Keratinocyte (primary cell): Measurements from ENCODE around the gene ZDHHC3.

Source experiments
- CTCF ChIP-seq, 3 experiments: IDR thresholded peaks in 1 of 3; conservative IDR thresholded peaks in 1 of 3; optimal IDR thresholded peaks in 1 of 3; 2 replicates in 2 of 3; 3 replicates in 1 of 3; pipeline versions ENCODE3 to v1.5.1; 2011; ENCODE audit warnings: low read length in 3 of 3, mild to moderate bottlenecking in 3 of 3, moderate library complexity in 2 of 3, control low read depth in 1 of 3, inconsistent platforms in 1 of 3; ENCODE audit not compliant: insufficient read depth in 2 of 3; ENCODE audit errors: extremely low read depth in 1 of 3
- EZH2 ChIP-seq: IDR thresholded peaks from one replicate; pipeline ENCODE4 v1.6.1; 2012; ENCODE audit warnings: inconsistent platforms, mild to moderate bottlenecking, low read length, moderate library complexity

DNA sequence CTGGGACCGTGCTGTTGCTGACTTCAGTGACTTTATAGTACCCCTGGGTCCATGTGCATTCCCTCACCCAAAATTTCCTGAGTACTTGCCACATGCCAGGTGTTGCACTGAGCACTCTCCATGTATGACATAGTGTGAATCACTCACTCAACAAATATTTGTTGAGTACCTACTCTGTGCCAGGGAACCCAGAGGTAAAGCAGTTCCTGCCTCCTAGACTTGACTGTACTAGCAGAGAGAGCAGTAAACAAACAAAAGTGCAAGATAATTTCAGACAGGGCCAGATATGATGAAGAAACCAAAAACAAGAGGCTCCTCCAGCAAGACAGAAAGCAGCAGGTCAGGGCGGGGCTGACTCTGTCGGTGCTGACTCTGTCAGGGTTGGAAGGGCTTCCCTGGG is 89.4 kb downstream of the ZDHHC3 start:
- no peak for TF ChIP-seq CTCF (optimal IDR thresholded peaks at IDR 0.05 in 1 of 3, IDR thresholded peaks at IDR 0.05 in 1 of 3, conservative IDR thresholded peaks at IDR 0.05 in 1 of 3; ENCODE audit: extremely low read depth in 1 of 3, insufficient read depth in 2 of 3, low read length in 3 of 3)
- TF ChIP-seq EZH2: no peak
